ENCODE measurements around the gene KLHL29.

Gene KLHL29

DNA sequence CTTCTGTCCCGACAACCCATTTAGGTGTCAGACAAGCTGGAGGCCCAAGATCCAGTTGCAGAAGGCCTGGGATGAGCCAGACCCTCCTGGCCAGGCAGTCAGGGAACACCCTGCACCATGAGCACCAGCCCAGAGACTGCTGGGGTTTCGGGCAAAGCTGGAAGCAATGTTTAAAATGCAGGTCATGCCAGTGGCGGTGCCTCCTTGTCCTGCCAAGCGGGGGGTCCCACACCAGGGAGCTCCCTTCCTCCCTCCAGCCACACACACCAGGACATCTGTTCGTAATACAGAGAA, 311.7 kb downstream of the KLHL29 start:
- no peak for DNase-seq (ENCODE audit: low spot score)

DNA sequence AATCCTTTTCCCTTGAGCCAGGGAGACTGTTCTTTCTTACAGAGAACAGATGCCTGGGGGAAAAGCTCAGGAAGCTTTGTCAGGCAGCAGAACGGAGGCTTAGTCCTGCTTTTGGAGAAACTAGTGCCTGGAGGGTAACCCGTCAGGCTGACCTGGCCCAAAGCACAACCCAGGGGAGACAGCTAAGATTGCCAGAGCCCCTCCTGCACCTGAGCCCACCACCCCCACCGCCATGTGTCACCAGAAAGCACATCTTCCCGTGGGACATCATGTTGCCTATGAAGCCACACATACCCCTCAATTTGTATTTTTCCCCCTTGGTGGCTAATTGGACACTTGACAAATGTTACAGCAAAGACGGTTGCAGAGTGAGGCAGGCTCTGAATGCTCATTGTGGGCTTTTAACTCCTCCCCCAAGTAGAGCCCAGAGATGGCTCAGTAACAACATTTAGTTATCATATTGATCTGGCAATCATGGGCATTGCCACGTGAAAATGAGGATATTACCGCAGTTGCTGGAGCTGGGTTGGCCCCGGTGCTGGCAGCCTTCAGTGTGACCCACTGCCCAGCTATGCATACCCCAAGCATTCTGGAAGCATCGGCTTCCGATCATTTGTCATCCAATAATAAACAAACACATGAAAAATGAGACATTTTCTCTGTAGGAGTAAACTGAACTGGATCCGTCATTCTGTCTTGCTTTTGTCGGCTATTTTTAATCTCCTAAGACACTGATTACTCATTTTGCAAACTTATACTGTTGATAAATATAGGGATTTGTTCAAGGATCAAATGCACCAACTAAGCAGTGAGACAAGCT, 312.5 kb downstream of the KLHL29 start:
- peak; percentile 76 for DNase-seq (ENCODE audit: low spot score)

GRCh38 chr2:23698116-23698693, 313.2 kb downstream of the KLHL29 start:
- DNase-seq (ENCODE audit: low spot score), result no peak

GRCh38 chr2:23698721-23699579, 314.0 kb downstream of the KLHL29 start:
- peak; percentile 38 for DNase-seq (ENCODE audit: low spot score)

DNA sequence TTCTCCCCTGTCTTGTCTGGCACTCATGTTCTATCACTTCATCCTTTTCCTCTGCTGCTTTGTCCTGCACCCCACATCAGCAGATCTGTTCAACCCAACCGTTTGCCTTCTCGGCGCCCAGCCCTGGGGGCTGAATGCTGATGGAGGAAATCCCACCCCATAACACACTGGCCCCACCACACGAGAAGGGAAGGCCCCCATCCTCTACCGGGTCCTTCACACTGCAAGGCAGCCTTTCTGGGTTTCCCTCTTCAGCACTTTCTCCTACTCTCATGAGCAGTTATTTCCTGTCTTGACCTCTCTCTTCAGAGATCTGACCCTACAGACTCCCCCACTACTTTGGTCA, 314.6 kb downstream of the KLHL29 start:
- DNase-seq (ENCODE audit: low spot score), result no peak

DNA sequence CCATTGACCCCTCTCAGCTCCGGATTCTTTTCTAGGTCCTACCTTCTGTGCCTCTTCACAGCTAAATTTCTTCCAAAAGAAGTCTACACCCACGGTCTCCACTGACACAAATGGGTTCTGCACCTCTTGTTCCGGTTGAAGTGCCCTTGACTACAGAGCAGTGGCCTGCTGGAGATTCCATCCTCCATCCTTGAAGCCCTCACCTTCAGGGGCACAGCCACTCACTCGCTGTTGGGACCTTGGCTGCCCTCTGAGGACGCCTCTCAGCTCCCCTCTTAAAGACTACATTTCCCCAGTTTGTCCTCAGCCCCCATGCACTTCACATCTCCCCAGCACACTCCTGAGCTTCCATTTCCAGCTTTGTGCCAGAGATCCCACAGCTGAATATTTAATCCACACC, 315.6 kb downstream of the KLHL29 start:
- DNase-seq (ENCODE audit: low spot score), result no peak

DNA sequence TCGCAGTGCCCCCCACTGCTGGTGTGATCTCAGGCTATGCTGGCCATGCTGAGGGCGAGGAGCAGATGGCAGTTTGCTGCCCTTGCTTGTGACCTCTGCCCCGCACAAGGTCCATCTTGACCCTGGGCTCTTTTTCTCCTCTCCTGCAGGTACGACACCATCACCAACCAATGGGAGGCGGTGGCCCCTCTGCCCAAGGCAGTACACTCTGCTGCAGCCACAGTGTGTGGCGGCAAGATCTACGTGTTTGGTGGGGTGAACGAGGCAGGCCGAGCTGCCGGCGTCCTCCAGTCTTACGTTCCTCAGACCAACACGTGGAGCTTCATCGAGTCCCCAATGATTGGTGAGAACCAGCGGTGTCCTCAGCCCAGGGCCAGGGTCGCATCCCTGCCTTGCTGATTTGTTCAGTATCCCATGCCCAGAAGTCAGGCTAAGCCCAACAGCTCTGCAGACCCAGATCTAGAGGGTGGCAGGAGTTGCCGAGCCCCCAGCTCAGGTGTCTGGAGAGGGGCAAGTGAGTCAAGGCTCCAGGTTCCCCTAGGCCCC, 318.1 kb downstream of the KLHL29 start:
- peak; percentile 0 for DNase-seq (ENCODE audit: low spot score)

- DNase-seq (ENCODE audit: low spot score), result peak; percentile 4
Measured at GRCh38 chr2:23703583-23704385, 318.8 kb downstream of the KLHL29 start.

DNA sequence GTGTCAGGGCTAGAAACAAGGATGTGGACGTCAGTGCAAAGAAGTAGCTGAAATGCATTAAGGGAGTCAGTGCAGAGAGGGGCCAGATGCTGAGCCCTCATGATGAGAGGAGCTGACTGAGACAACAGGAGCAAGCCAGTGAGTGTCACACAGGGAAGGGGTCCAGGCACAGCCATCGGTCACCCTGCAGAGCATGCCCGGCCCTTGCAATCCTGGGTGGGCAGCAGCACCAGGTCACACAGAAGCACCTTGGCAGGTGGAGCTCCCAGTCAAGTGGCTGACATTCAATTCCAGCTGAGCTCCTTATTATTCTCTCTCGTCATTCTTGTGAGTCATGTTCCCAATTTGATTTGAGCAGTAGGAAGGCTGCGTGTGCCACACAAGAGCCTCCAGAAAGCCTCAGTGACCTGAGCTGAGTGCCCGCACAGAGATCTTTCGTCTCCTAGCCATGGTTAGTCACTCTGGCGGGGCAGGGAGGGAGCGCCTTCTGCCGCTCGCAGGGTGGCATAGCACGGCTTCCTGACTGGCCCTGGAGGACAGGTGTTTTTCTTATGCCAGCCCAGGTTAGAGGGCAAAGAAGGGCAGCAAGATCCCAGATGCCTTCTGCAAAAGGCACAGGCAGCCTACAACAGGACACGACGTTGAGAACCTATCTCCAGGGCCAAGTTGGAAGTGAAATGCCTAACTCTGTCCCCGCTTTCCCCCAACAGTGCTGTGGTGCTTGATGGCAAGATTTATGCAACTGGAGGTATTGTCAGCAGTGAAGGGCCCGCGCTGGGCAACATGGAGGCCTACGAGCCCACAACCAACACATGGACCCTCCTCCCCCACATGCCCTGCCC, 321.0 kb downstream of the KLHL29 start:
- DNase-seq (ENCODE audit: low spot score), result peak; percentile 3

GRCh38 chr2:23706613-23707078, 321.7 kb downstream of the KLHL29 start:
- DNase-seq (ENCODE audit: low spot score), result no peak

DNA sequence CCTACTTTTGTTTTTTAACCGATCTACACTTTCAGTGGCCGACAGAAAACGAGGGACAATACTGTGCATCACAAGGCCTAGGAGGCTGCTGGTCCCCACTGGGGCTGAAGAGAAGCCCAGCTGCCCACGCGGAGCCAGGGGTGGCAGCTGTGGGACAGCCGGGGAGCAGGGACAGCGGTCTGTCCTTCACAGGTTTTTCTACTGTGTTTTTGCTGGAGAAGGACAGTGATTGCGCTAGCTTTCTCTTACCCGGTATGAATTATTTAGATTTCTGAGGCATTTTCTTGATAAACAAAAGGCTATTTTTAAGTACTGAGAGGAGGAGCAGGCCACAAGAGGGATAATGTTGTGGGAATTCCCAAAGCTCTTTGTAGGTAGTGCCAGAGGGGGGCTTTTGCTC, 322.1 kb downstream of the KLHL29 start:
- peak; percentile 52 for DNase-seq (ENCODE audit: low spot score)

DNA sequence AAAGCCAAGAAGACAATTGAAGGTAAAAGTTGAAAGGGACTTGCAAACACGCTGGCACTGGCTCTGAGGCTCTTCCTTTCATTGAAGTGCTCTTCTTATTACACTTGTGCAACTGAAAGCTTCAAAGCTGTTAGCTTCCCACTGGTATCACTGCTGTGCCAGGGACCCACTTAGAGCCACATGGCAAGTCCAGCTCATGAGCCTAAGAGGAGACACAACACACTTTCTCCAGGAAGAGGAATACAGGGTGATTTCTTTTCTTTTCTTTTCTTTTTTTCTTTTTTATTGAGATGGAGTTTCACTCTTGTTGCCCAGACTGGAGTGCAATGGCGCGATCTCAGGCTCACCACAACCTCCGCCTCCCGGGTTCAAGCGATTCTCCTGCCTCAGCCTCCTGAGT, 323.8 kb downstream of the KLHL29 start:
- no peak for DNase-seq (ENCODE audit: low spot score)

- DNase-seq (ENCODE audit: low spot score), result no peak
Measured at GRCh38 chr2:23709311-23709710, 324.3 kb downstream of the KLHL29 start.

- DNase-seq (ENCODE audit: low spot score), result no peak
Measured at GRCh38 chr2:23711979-23712755, 327.2 kb downstream of the KLHL29 start.

- DNase-seq (ENCODE audit: low spot score), result no peak
Measured at GRCh38 chr2:23712756-23713151, 327.8 kb downstream of the KLHL29 start.

GRCh38 chr2:23713351-23713750, 328.4 kb downstream of the KLHL29 start:
- DNase-seq (ENCODE audit: low spot score), result no peak

- DNase-seq (ENCODE audit: low spot score), result no peak
Measured at GRCh38 chr2:23718931-23719700, 334.1 kb downstream of the KLHL29 start.

DNA sequence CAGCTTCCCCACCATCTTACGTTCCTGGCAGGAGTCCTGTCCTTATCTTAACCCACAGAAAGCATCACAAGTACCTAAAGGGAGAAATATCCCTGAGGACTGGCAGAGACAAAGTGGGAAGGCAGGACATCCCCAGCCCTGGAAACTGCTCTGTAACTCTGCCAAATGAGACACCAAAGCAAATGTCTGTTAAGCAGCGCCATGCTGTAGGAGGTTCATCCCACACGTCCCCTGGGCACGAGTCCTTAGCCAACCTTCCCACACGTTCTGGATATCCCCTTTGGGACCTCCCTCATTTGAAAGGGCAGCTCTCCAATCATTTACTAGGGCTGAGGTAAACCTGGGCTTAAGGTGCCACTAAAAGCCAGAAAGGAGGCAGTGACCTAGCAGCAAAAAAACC, 334.7 kb downstream of the KLHL29 start:
- no peak for DNase-seq (ENCODE audit: low spot score)

DNA sequence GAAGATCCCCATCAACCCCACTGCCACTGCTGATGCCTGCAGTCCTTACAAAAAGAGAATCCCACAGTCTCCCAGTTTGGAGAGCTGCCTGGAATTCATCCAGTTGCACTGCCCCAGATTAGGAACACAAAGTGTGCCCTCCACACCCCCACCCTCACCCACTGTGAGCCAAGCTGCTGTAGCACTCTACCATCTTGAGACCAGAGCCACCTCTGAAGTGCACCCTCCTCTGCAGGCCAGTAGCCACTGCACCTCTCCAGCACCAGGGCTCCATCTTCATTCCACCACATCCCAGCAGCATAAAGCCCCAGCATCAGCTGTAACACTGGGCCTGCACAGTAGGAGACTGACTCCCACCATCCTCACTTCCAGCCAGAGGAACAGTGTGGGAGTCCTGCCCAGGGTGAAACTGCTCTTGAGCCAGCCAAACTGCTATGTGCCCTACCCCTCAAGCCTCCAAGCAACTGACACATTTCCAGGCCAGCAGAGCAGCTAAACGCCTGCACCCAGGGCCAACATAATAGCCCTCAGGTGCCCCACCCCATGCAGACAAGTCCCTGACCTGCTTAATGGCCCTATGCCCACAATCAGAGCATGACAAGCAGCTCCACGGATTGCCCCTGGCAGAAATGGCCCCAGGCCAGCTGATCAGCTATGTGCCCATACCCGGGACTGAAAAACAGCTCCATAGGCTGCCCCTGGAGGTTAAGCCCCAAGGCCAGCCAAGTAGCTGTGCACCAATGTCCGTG, 335.9 kb downstream of the KLHL29 start:
- no peak for DNase-seq (ENCODE audit: low spot score)

All from AG08396 (cell line).